SK-N-SH (cell line): ENCODE measurements around the gene ASS1. TPM values are rescaled to one million over a fixed set of nuclear protein-coding genes. Genes with fewer than 3 reads are reported as not detected.

Experiments used
- CTCF ChIA-PET: fragments of 300-600, 350-600 bp; formaldehyde crosslinking; extraction: SDS; loops from one replicate; lab custom pipeline; 2021; lab: Yijun Ruan, JAX
- POLR2A ChIA-PET: fragments of 350-600 bp; sonication (Branson Sonifier 250); formaldehyde crosslinking; extraction: SDS; loops from one replicate; lab custom pipeline; 2020; ENCODE audit warnings: antibody characterized with exemption, inconsistent platforms; lab: Yijun Ruan, JAX
- DNase-seq: peaks from one replicate; pipeline ENCODE4 v3.0.0; 2012
- H2AFZ ChIP-seq: fragments of 200-600 bp; sonication (generic); 2 replicates; pipeline ENCODE4 v1.8.1; 2016; ENCODE audit warnings: antibody characterized with exemption, mild to moderate bottlenecking, low read depth
- H3F3A ChIP-seq: fragments of 200-600 bp; sonication (generic); replicated peaks from 2 replicates; pipeline ENCODE3; 2016; ENCODE audit warnings: antibody characterized with exemption, mild to moderate bottlenecking; ENCODE audit not compliant: insufficient read depth
- H3K27ac ChIP-seq, 2 experiments: fragments of 200-500 bp in 1 of 2; fragments of 200-600 bp in 1 of 2; sonication (Bioruptor generic) in 1 of 2; sonication (generic), shearing (Covaris generic) in 1 of 2; 2 replicates each; pipeline versions ENCODE4 v1.5.1 to v1.6.1; 2014 to 2016; ENCODE audit warnings: low read depth in 2 of 2, inconsistent platforms in 1 of 2, low read length in 1 of 2, mild to moderate bottlenecking in 1 of 2, mixed read lengths in 1 of 2
- H3K27me3 ChIP-seq: fragments of 200-600 bp; sonication (generic), shearing (Covaris generic); 2 replicates; pipeline ENCODE4 v1.6.1; 2016; ENCODE audit warnings: mixed run types; ENCODE audit not compliant: insufficient read depth
- H3K36me3 ChIP-seq, 2 experiments: fragments of 200-500 bp in 1 of 2; fragments of 200-600 bp in 1 of 2; sonication (Bioruptor generic) in 1 of 2; sonication (generic) in 1 of 2; replicated peaks in 1 of 2; 2 replicates each; pipeline versions ENCODE3 to v1.5.1; 2014 to 2016; ENCODE audit warnings: low read length in 1 of 2, mild to moderate bottlenecking in 1 of 2; ENCODE audit not compliant: insufficient read depth in 2 of 2, control insufficient read depth in 1 of 2
- H3K4me1 ChIP-seq, 2 experiments: fragments of 200-500 bp in 1 of 2; fragments of 200-600 bp in 1 of 2; sonication (Bioruptor generic) in 1 of 2; sonication (generic), shearing (Covaris generic) in 1 of 2; 2 replicates each; pipeline versions ENCODE4 v1.5.1 to v1.6.1; 2014 to 2016; ENCODE audit warnings: low read depth in 1 of 2, low read length in 1 of 2, mixed run types in 1 of 2; ENCODE audit not compliant: insufficient read depth in 2 of 2, control insufficient read depth in 1 of 2
- H3K4me2 ChIP-seq: fragments of 200-600 bp; sonication (generic), shearing (Covaris generic); 2 replicates; pipeline ENCODE4 v1.6.1; 2017; ENCODE audit warnings: mixed run types
- H3K4me3 ChIP-seq, 2 experiments: fragments of 200-500 bp in 1 of 2; fragments of 200-600 bp in 1 of 2; sonication (Bioruptor generic) in 1 of 2; sonication (generic), shearing (Covaris generic) in 1 of 2; 2 replicates each; pipeline versions ENCODE4 v1.5.1 to v1.8.1; 2014 to 2016; ENCODE audit warnings: low read depth in 2 of 2, inconsistent platforms in 1 of 2, low read length in 1 of 2, mild to moderate bottlenecking in 1 of 2, mixed read lengths in 1 of 2, moderate library complexity in 1 of 2
- H3K79me2 ChIP-seq: fragments of 200-600 bp; sonication (generic); 2 replicates; pipeline ENCODE4 v1.8.1; 2017; ENCODE audit warnings: mild to moderate bottlenecking; ENCODE audit not compliant: insufficient read depth
- H3K9ac ChIP-seq: fragments of 200-600 bp; sonication (generic); 2 replicates; pipeline ENCODE4 v1.6.1; 2017; ENCODE audit warnings: mixed run types
- H3K9me2 ChIP-seq: fragments of 200-600 bp; sonication (generic); 2 replicates; pipeline ENCODE4 v1.6.1; 2017; ENCODE audit warnings: mixed run types
- H3K9me3 ChIP-seq: fragments of 200-600 bp; sonication (generic); 2 replicates; pipeline ENCODE4 v1.6.1; 2017; ENCODE audit warnings: mixed run types, mild to moderate bottlenecking, moderate library complexity
- H4K20me1 ChIP-seq: fragments of 200-600 bp; sonication (generic); 2 replicates; pipeline ENCODE4 v1.6.1; 2017; ENCODE audit warnings: mild to moderate bottlenecking, mixed run types; ENCODE audit not compliant: insufficient read depth
- CHD2 ChIP-seq: fragments of 150-350 bp; IDR thresholded peaks from 2 replicates; pipeline ENCODE4 v1.6.1; 2018; ENCODE audit warnings: low read length; ENCODE audit not compliant: partially characterized antibody
- FOSL2 ChIP-seq: IDR thresholded peaks from 2 replicates; pipeline ENCODE4 v1.4.0; 2012; ENCODE audit warnings: low read depth, mild to moderate bottlenecking, moderate library complexity, borderline replicate concordance
- FOXJ3 ChIP-seq: sonication (generic); formaldehyde crosslinking; IDR thresholded peaks from 2 replicates; pipeline ENCODE4 v1.5.1; 2020; ENCODE audit warnings: mild to moderate bottlenecking, missing genetic modification reagents
- MEF2A ChIP-seq: IDR thresholded peaks from 2 replicates; pipeline ENCODE4 v1.4.0; 2012; ENCODE audit warnings: low read depth, borderline replicate concordance
- PBX3 ChIP-seq: IDR thresholded peaks from 2 replicates; pipeline ENCODE4; 2012
- whole genome bisulfite sequencing: methylation state at CpG from one replicate; pipeline ENCODE4 v1.1.6; 2017; ENCODE audit warnings: low lambda C conversion rate; 5-methylcytosine and 5-hydroxymethylcytosine counted together
- polyA plus RNA-seq, 3 experiments: library from polyadenylated mRNA; depleted of rRNA; stranded (reverse); fragments of >200 nt; gene quantifications; 2 replicates each; pipeline ENCODE4 v1.2.3, GENCODE V29; 2012
- TF ChIP-seq, protein P1 (sequence below): IDR thresholded peaks from 2 replicates; pipeline ENCODE4 v1.4.0; 2012; ENCODE audit warnings: low read depth, borderline replicate concordance
- TF ChIP-seq, protein P2 (sequence below): fragments of 200-600 bp; sonication (generic); IDR thresholded peaks from 2 replicates; pipeline ENCODE4 v1.6.1; 2017; ENCODE audit warnings: antibody characterized with exemption, mild to moderate bottlenecking, moderate library complexity

Gene ASS1
- polyA plus RNA-seq, 1 of the 3 experiments (the other 2 are of a cell fraction): 0.59 TPM

DNA sequence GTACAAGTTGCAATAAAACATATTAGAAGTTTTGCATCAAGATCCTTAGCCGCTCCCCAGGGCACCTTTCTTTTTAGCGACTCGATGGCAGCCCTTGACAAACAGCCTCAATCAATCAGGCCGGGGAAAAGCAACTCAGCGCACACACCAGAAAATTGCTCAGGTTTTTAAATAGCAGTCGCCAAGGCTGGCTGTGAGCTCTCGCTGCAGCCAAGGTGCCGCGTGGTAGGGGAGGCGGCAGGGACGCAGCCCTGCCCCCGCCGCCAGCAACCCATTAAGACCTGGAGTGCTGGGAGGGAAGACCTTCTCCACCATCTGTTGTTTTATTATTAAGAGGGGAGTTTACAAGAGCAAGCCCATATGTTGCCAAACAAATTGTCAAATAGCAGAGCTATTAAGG is 22.6 kb downstream of the ASS1 start (continued):
- TF ChIP-seq, protein P1, sequence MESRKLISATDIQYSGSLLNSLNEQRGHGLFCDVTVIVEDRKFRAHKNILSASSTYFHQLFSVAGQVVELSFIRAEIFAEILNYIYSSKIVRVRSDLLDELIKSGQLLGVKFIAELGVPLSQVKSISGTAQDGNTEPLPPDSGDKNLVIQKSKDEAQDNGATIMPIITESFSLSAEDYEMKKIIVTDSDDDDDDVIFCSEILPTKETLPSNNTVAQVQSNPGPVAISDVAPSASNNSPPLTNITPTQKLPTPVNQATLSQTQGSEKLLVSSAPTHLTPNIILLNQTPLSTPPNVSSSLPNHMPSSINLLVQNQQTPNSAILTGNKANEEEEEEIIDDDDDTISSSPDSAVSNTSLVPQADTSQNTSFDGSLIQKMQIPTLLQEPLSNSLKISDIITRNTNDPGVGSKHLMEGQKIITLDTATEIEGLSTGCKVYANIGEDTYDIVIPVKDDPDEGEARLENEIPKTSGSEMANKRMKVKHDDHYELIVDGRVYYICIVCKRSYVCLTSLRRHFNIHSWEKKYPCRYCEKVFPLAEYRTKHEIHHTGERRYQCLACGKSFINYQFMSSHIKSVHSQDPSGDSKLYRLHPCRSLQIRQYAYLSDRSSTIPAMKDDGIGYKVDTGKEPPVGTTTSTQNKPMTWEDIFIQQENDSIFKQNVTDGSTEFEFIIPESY: no peak
- TF ChIP-seq, protein P2, sequence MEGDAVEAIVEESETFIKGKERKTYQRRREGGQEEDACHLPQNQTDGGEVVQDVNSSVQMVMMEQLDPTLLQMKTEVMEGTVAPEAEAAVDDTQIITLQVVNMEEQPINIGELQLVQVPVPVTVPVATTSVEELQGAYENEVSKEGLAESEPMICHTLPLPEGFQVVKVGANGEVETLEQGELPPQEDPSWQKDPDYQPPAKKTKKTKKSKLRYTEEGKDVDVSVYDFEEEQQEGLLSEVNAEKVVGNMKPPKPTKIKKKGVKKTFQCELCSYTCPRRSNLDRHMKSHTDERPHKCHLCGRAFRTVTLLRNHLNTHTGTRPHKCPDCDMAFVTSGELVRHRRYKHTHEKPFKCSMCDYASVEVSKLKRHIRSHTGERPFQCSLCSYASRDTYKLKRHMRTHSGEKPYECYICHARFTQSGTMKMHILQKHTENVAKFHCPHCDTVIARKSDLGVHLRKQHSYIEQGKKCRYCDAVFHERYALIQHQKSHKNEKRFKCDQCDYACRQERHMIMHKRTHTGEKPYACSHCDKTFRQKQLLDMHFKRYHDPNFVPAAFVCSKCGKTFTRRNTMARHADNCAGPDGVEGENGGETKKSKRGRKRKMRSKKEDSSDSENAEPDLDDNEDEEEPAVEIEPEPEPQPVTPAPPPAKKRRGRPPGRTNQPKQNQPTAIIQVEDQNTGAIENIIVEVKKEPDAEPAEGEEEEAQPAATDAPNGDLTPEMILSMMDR: no peak
- no peak for TF ChIP-seq FOXJ3 (CRISPR knock-in tag)
- no peak for TF ChIP-seq FOSL2
- TF ChIP-seq, all 33 proteins: peak for 0

GRCh38 chr9:130468566-130468965 is 23.8 kb downstream of the ASS1 start:
- H3K4me1 ChIP-seq: no peaks in the 10 kb centered on the region; a peak in 1 of 4 replicates
- H2AFZ ChIP-seq: no peak overlapping the region
- no peaks in the 10 kb centered on the region for H3K9me2 ChIP-seq
- no peaks in the 10 kb centered on the region for H3K27me3 ChIP-seq
- no peak overlapping the region for H3K4me3 ChIP-seq
- no peak overlapping the region for H3K4me2 ChIP-seq
- no peak for TF ChIP-seq FOSL2
- TF ChIP-seq, protein P1: no peak
- TF ChIP-seq CHD2: no peak
- TF ChIP-seq PBX3: no peak
- TF ChIP-seq MEF2A: no peak
- H3F3A ChIP-seq: no peaks in the 10 kb centered on the region
- no peak for DNase-seq
- H4K20me1 ChIP-seq: no peaks in the 10 kb centered on the region
- no peak overlapping the region for H3K9ac ChIP-seq
- no peak overlapping the region for H3K27ac ChIP-seq
- ChIA-PET POLR2A (no interaction called here), CTCF (interaction anchor here (28.4 kb wide), 1 partner anchor 215 kb away, joined by 520 read pairs; no protein-coding TSS in a partner anchor)
- WGBS: 51% methylated on average over 4 of the region's 4 CpGs
- no peaks in the 10 kb centered on the region for H3K36me3 ChIP-seq
- H3K9me3 ChIP-seq: no peaks in the 10 kb centered on the region
- no peaks in the 10 kb centered on the region for H3K79me2 ChIP-seq
